Skeletal muscle tissue (tissue), 4 donors: Measurements from ENCODE around the gene DOCK9. TPM values are rescaled to one million over a fixed set of nuclear protein-coding genes. Genes with fewer than 3 reads are reported as not detected.

ENCODE experiments used
- H3K27ac ChIP-seq: one replicate; pipeline ENCODE4 v1.7.0; 2013; ENCODE audit warnings: mild to moderate bottlenecking, low read depth, low read length, inconsistent platforms
- H3K27me3 ChIP-seq, 3 donors: one replicate each; pipeline ENCODE4 v1.7.0; 2013; ENCODE audit warnings: low read length in 3 of 3; ENCODE audit not compliant: control insufficient read depth in 3 of 3, insufficient read depth in 3 of 3
- H3K36me3 ChIP-seq, 3 donors: one replicate each; pipeline ENCODE4 v1.7.0; 2013; ENCODE audit warnings: low read length in 3 of 3; ENCODE audit not compliant: control insufficient read depth in 3 of 3, insufficient read depth in 3 of 3
- H3K4me1 ChIP-seq, 3 donors: one replicate each; pipeline ENCODE4 v1.7.0; 2013; ENCODE audit warnings: low read length in 3 of 3, mild to moderate bottlenecking in 3 of 3; ENCODE audit not compliant: control insufficient read depth in 3 of 3, insufficient read depth in 3 of 3
- H3K4me3 ChIP-seq, 3 donors: one replicate each; pipeline ENCODE4 v1.7.0; 2013; ENCODE audit warnings: low read length in 3 of 3
- H3K9ac ChIP-seq, 3 donors: one replicate each; pipeline ENCODE4 v1.7.0; 2013; ENCODE audit warnings: low read length in 3 of 3, mild to moderate bottlenecking in 3 of 3, moderate library complexity in 2 of 3, low read depth in 1 of 3
- H3K9me3 ChIP-seq, 3 donors: one replicate each; pipeline ENCODE4 v1.7.0; 2013; ENCODE audit warnings: low read length in 3 of 3; ENCODE audit not compliant: control insufficient read depth in 3 of 3
- total RNA-seq: library from RNA; depleted of rRNA; stranded (reverse); fragments of >200 nt; gene quantifications from one replicate; pipeline ENCODE4 v1.2.3, GENCODE V29; 2014
- donor health status: Osteomylitis.

The DOCK9 gene
- total RNA-seq, 1 donor from 2014 or later = 86.6 TPM

- no peak overlapping the region for H3K9ac ChIP-seq
- no peak overlapping the region for H3K27ac ChIP-seq
- no peaks in the 10 kb centered on the region for H3K36me3 ChIP-seq
- H3K4me1 ChIP-seq = no peaks in the 10 kb centered on the region
- peaks cover 0 to 2% (median 0%) of the 10 kb centered on the region in 3 donors for H3K9me3 ChIP-seq
- peaks cover 0 to 5% (median 0%) of the 10 kb centered on the region in 3 donors for H3K27me3 ChIP-seq
- H3K4me3 ChIP-seq = no peak overlapping the region
Measured at GRCh38 chr13:98771838-98772611, 205.8 kb downstream of the DOCK9 start.

- no peaks in the 10 kb centered on the region for H3K4me1 ChIP-seq
- peaks cover 0 to 2% (median 0%) of the 10 kb centered on the region in 3 donors for H3K9me3 ChIP-seq
- H3K36me3 ChIP-seq = no peaks in the 10 kb centered on the region
- H3K27me3 ChIP-seq = peaks cover 0 to 5% (median 3%) of the 10 kb centered on the region in 3 donors
- H3K27ac ChIP-seq = no peak overlapping the region
- H3K4me3 ChIP-seq = no peak overlapping the region
- no peak overlapping the region for H3K9ac ChIP-seq
Measured at GRCh38 chr13:98769736-98770135, 208.1 kb downstream of the DOCK9 start.

GRCh38 chr13:98768522-98768921 is 209.3 kb downstream of the DOCK9 start:
- Histone ChIP-seq H3K36me3 (no peaks in the 10 kb centered on the region), H3K4me1 (no peaks in the 10 kb centered on the region), H3K27ac (no peak overlapping the region), H3K9ac (no peak overlapping the region), H3K9me3 (peaks cover 0 to 2% (median 0%) of the 10 kb centered on the region in 3 donors), H3K27me3 (peaks cover 0 to 5% (median 3%) of the 10 kb centered on the region in 3 donors), H3K4me3 (no peak overlapping the region)

- H3K36me3 ChIP-seq = no peaks in the 10 kb centered on the region
- peaks cover 0 to 5% (median 3%) of the 10 kb centered on the region in 3 donors for H3K27me3 ChIP-seq
- no peak overlapping the region for H3K9ac ChIP-seq
- H3K9me3 ChIP-seq = peaks cover 0 to 2% (median 0%) of the 10 kb centered on the region in 3 donors
- H3K4me1 ChIP-seq = no peaks in the 10 kb centered on the region
- H3K4me3 ChIP-seq = no peak overlapping the region
- H3K27ac ChIP-seq = no peak overlapping the region
Measured at GRCh38 chr13:98766697-98767096, 211.2 kb downstream of the DOCK9 start.

- H3K9me3 ChIP-seq = peaks cover 0 to 2% (median 0%) of the 10 kb centered on the region in 3 donors
- peaks cover 0 to 5% (median 3%) of the 10 kb centered on the region in 3 donors for H3K27me3 ChIP-seq
- no peak overlapping the region for H3K27ac ChIP-seq
- no peaks in the 10 kb centered on the region for H3K36me3 ChIP-seq
- H3K4me3 ChIP-seq = no peak overlapping the region
- no peak overlapping the region for H3K9ac ChIP-seq
- H3K4me1 ChIP-seq = no peaks in the 10 kb centered on the region
Measured at GRCh38 chr13:98765996-98766519, 211.8 kb downstream of the DOCK9 start.

GRCh38 chr13:98761986-98762616 is 215.8 kb downstream of the DOCK9 start:
- Histone ChIP-seq H3K27ac (no peak overlapping the region), H3K4me1 (no peaks in the 10 kb centered on the region), H3K36me3 (no peaks in the 10 kb centered on the region), H3K27me3 (peaks cover 0 to 3% (median 0%) of the 10 kb centered on the region in 3 donors), H3K4me3 (peak overlapping the region; percentile 21 to 55 (median 41)), H3K9me3 (no peaks in the 10 kb centered on the region), H3K9ac (no peak overlapping the region)

GRCh38 chr13:98761126-98761985 is 216.5 kb downstream of the DOCK9 start:
- Histone ChIP-seq H3K9me3 (no peaks in the 10 kb centered on the region), H3K27ac (no peak overlapping the region), H3K4me1 (no peaks in the 10 kb centered on the region), H3K36me3 (no peaks in the 10 kb centered on the region), H3K4me3 (peak overlapping the region; percentile 21 to 55 (median 41)), H3K27me3 (no peaks in the 10 kb centered on the region), H3K9ac (no peak overlapping the region)

- Histone ChIP-seq H3K9me3 (peaks cover 0 to 5% (median 3%) of the 10 kb centered on the region in 3 donors), H3K9ac (no peak overlapping the region), H3K4me3 (no peak overlapping the region), H3K27ac (no peak overlapping the region), H3K36me3 (no peaks in the 10 kb centered on the region), H3K4me1 (peaks cover 0 to 4% (median 0%) of the 10 kb centered on the region in 3 donors), H3K27me3 (peaks cover 22 to 25% (median 23%) of the 10 kb centered on the region in 3 donors)
Measured at GRCh38 chr13:98755729-98756128, 222.1 kb downstream of the DOCK9 start.

- Histone ChIP-seq H3K27ac (no peak overlapping the region), H3K9me3 (peaks cover 0 to 5% (median 3%) of the 10 kb centered on the region in 3 donors), H3K9ac (no peak overlapping the region), H3K27me3 (peaks cover 23 to 29% (median 27%) of the 10 kb centered on the region in 3 donors), H3K36me3 (no peaks in the 10 kb centered on the region), H3K4me1 (peaks cover 0 to 4% (median 0%) of the 10 kb centered on the region in 3 donors), H3K4me3 (no peak overlapping the region)
Measured at GRCh38 chr13:98755116-98755515, 222.7 kb downstream of the DOCK9 start.
